Measurements from ENCODE around the gene CCL4.

Gene CCL4

DNA sequence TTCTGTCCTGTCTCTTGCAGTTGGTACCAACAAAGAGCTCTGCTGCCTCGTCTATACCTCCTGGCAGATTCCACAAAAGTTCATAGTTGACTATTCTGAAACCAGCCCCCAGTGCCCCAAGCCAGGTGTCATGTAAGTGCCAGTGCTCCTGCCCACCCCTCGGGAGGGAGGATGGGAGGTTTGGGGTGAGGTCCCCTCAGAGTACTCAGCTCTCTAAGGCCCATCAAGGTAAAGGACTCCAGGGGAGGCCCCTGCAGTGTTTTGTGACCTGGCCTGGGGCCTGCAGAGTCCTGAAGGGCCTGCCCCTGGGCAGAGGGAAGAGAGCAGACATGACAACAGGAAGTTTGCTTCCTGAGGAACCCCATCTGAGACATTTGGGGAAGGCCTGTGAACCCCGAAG lies 33.2 kb upstream of the CCL4 start:
- no peaks in the 10 kb centered on the region for H3K9me3 ChIP-seq (ENCODE audit: control insufficient read depth, insufficient read depth, low read length)
- H3K4me3 ChIP-seq (ENCODE audit: low read length), result no peak overlapping the region
- no peaks in the 10 kb centered on the region for H3K79me2 ChIP-seq (ENCODE audit: control insufficient read depth, low read length)
- peaks cover 21% of the 10 kb centered on the region for H3K27me3 ChIP-seq (ENCODE audit: control insufficient read depth, low read length)
- no peaks in the 10 kb centered on the region for H3K9me2 ChIP-seq (replicated peaks; ENCODE audit: control insufficient read depth, low read length)
- H3K36me3 ChIP-seq (ENCODE audit: control insufficient read depth, low read length), result no peaks in the 10 kb centered on the region
- H3K27ac ChIP-seq (ENCODE audit: low read depth, low read length), result no peak overlapping the region
- H3F3A ChIP-seq (ENCODE audit: control insufficient read depth, insufficient read depth), result no peaks in the 10 kb centered on the region
- TF ChIP-seq EZH2phosphoT487 (IDR thresholded peaks at IDR 0.05; ENCODE audit: borderline replicate concordance, low read length), result no peak
- TF ChIP-seq, protein P1, sequence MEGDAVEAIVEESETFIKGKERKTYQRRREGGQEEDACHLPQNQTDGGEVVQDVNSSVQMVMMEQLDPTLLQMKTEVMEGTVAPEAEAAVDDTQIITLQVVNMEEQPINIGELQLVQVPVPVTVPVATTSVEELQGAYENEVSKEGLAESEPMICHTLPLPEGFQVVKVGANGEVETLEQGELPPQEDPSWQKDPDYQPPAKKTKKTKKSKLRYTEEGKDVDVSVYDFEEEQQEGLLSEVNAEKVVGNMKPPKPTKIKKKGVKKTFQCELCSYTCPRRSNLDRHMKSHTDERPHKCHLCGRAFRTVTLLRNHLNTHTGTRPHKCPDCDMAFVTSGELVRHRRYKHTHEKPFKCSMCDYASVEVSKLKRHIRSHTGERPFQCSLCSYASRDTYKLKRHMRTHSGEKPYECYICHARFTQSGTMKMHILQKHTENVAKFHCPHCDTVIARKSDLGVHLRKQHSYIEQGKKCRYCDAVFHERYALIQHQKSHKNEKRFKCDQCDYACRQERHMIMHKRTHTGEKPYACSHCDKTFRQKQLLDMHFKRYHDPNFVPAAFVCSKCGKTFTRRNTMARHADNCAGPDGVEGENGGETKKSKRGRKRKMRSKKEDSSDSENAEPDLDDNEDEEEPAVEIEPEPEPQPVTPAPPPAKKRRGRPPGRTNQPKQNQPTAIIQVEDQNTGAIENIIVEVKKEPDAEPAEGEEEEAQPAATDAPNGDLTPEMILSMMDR (IDR thresholded peaks at IDR 0.05; ENCODE audit: low read depth, low read length, poor library complexity, severe bottlenecking), result no peak
- H4K20me1 ChIP-seq (ENCODE audit: control insufficient read depth, insufficient read depth, low read depth, low read length), result no peaks in the 10 kb centered on the region
- no peak overlapping the region for H3K4me2 ChIP-seq (ENCODE audit: low read length)
- H3K4me1 ChIP-seq (ENCODE audit: control insufficient read depth, low read length), result no peaks in the 10 kb centered on the region

DNA sequence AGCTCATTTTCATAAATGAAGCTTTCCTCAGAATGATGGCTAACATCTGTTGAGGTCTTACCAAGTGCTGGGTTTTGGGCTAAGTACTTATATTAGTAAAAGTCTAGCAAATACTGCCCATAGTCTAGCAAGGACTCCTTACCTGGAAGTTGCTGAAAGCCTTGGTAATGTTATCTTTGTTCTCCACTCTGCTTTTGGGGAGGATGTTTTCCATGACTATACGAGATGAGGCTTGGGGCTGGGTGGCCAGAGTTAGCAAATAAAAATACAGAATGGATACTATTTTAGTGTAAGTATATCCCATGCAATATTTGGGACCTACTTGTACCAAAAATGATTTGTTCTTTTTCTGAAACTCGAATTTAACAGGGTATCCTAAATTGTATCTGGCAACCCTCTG lies 31.9 kb upstream of the CCL4 start:
- H3K4me2 ChIP-seq (ENCODE audit: low read length), result no peak overlapping the region
- TF ChIP-seq, protein P1 (IDR thresholded peaks at IDR 0.05; ENCODE audit: low read depth, low read length, poor library complexity, severe bottlenecking), result no peak
- no peak for TF ChIP-seq EZH2phosphoT487 (IDR thresholded peaks at IDR 0.05; ENCODE audit: borderline replicate concordance, low read length)
- H3K9me3 ChIP-seq (ENCODE audit: control insufficient read depth, insufficient read depth, low read length), result no peaks in the 10 kb centered on the region
- H3K36me3 ChIP-seq (ENCODE audit: control insufficient read depth, low read length), result no peaks in the 10 kb centered on the region
- H3K4me1 ChIP-seq (ENCODE audit: control insufficient read depth, low read length), result no peaks in the 10 kb centered on the region
- H3K79me2 ChIP-seq (ENCODE audit: control insufficient read depth, low read length), result no peaks in the 10 kb centered on the region
- H4K20me1 ChIP-seq (ENCODE audit: control insufficient read depth, insufficient read depth, low read depth, low read length), result no peaks in the 10 kb centered on the region
- peaks cover 21% of the 10 kb centered on the region for H3K27me3 ChIP-seq (ENCODE audit: control insufficient read depth, low read length)
- H3K4me3 ChIP-seq (ENCODE audit: low read length), result no peak overlapping the region
- H3K9me2 ChIP-seq (replicated peaks; ENCODE audit: control insufficient read depth, low read length), result no peaks in the 10 kb centered on the region
- H3F3A ChIP-seq (ENCODE audit: control insufficient read depth, insufficient read depth), result no peaks in the 10 kb centered on the region
- H3K27ac ChIP-seq (ENCODE audit: low read depth, low read length), result no peak overlapping the region

DNA sequence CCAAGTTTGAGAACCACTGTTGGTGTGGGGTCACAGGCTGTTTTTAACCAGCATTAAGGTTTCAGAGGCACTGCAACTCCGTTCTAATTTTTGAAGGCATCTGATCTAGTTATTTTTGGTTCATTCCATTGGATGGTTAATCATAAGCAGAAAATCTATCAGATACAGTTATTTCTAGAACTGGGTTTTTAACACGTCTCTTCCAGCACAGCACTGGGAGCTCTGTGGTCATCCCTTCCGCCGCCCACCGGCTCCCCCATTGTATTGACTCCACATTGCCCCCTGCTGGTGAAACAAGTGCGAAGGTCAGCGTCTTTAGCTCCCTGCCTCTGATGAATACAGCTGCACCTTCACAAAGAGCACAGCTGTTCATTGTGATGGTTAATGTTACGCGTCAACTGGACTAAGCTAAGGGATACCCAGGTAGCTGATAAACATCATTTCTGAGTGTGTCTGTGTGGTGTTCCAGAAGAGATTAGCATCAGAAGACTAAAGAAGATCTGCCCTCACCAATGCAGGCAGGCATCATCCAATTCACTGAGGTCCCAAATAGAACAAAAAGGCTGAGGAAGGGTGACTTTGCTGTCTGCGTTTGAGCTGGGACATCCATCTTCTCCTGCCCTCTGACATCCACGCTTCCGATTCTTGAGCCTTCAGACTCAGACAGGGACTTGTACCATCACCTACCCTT lies 31.1 kb upstream of the CCL4 start:
- Histone ChIP-seq H3K27ac (ENCODE audit: low read depth, low read length) (no peak overlapping the region), H4K20me1 (ENCODE audit: control insufficient read depth, insufficient read depth, low read depth, low read length) (no peaks in the 10 kb centered on the region), H3K36me3 (ENCODE audit: control insufficient read depth, low read length) (no peaks in the 10 kb centered on the region), H3K4me2 (ENCODE audit: low read length) (no peak overlapping the region), H3K9me3 (ENCODE audit: control insufficient read depth, insufficient read depth, low read length) (no peaks in the 10 kb centered on the region), H3K27me3 (ENCODE audit: control insufficient read depth, low read length) (peaks cover 29% of the 10 kb centered on the region), H3K4me1 (ENCODE audit: control insufficient read depth, low read length) (no peaks in the 10 kb centered on the region), H3F3A (ENCODE audit: control insufficient read depth, insufficient read depth) (no peaks in the 10 kb centered on the region), H3K4me3 (ENCODE audit: low read length) (no peak overlapping the region), H3K9me2 (replicated peaks; ENCODE audit: control insufficient read depth, low read length) (no peaks in the 10 kb centered on the region), H3K79me2 (ENCODE audit: control insufficient read depth, low read length) (no peaks in the 10 kb centered on the region)
- no peak for TF ChIP-seq EZH2phosphoT487 (IDR thresholded peaks at IDR 0.05; ENCODE audit: borderline replicate concordance, low read length)
- TF ChIP-seq, protein P1 (IDR thresholded peaks at IDR 0.05; ENCODE audit: low read depth, low read length, poor library complexity, severe bottlenecking), result peak; percentile 90

Data from DOHH2 (cell line).